ENCODE results near the gene TMEFF2. TPM values are rescaled to one million over a fixed set of nuclear protein-coding genes. Genes with fewer than 3 reads are reported as not detected.

The TMEFF2 gene
- total RNA-seq, 2 donors from 2014 or later: 0.24 to 0.37 TPM

DNA sequence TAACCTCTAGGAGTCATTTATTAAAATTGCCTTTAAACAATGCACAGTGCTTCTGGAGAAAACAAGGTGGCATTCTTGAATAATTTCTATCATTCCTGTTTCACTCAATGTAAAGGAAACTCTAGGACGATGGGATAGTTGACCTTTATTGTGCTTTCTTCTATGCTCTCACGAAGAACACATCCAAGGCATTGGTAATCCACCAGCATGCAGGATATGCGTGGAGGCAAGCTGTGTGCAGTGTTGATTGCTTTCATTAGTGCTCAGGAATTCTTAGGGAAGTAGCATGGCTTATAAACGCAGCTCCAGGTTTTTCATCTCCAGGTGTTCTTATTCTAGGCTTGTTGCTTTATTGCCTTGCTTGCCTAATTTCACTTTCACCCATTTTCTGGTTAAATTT, 289.4 kb downstream of the TMEFF2 start:
- no peaks in the 10 kb centered on the region for H3K4me1 ChIP-seq
- no peak for DNase-seq
- no peaks in the 10 kb centered on the region for H3K36me3 ChIP-seq
- no peaks in the 10 kb centered on the region for H3K9me3 ChIP-seq
- no peak overlapping the region for H3K9ac ChIP-seq (ENCODE audit: low read depth in 2 of 2, low read length in 2 of 2)
- intact Hi-C loops (cut with DNase I): no loop called here
- TF ChIP-seq, protein P1, sequence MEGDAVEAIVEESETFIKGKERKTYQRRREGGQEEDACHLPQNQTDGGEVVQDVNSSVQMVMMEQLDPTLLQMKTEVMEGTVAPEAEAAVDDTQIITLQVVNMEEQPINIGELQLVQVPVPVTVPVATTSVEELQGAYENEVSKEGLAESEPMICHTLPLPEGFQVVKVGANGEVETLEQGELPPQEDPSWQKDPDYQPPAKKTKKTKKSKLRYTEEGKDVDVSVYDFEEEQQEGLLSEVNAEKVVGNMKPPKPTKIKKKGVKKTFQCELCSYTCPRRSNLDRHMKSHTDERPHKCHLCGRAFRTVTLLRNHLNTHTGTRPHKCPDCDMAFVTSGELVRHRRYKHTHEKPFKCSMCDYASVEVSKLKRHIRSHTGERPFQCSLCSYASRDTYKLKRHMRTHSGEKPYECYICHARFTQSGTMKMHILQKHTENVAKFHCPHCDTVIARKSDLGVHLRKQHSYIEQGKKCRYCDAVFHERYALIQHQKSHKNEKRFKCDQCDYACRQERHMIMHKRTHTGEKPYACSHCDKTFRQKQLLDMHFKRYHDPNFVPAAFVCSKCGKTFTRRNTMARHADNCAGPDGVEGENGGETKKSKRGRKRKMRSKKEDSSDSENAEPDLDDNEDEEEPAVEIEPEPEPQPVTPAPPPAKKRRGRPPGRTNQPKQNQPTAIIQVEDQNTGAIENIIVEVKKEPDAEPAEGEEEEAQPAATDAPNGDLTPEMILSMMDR (IDR thresholded peaks at IDR 0.05): no peak
- H3K27me3 ChIP-seq: no peaks in the 10 kb centered on the region
- no peak overlapping the region for H3K4me3 ChIP-seq
- H3K27ac ChIP-seq: no peak overlapping the region

DNA sequence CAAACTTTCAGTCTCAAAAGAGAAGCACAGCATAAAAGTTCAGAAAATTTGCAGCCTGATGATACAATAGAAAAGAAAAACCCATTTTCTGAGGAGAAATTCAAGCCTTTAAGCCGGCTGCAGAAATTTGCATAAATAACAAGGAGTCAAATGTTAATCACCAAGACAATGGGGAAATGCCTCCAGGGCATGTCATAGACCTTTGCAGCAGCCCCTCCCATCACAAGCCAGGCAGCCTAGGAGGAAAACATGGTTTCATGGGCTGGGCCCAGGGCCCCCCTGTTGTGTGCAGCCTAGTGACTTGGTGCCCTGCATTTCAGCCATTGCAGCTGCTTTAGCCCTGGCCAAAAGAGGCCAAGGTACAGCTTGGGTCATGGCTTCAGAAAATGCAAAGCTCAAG, 293.7 kb downstream of the TMEFF2 start:
- H3K27me3 ChIP-seq: no peaks in the 10 kb centered on the region
- no peaks in the 10 kb centered on the region for H3K36me3 ChIP-seq
- no peak overlapping the region for H3K9ac ChIP-seq (ENCODE audit: low read depth in 2 of 2, low read length in 2 of 2)
- TF ChIP-seq, protein P1 (IDR thresholded peaks at IDR 0.05): no peak
- no peaks in the 10 kb centered on the region for H3K9me3 ChIP-seq
- H3K4me1 ChIP-seq: no peaks in the 10 kb centered on the region
- H3K27ac ChIP-seq: no peak overlapping the region
- no peak overlapping the region for H3K4me3 ChIP-seq
- DNase-seq: no peak
- intact Hi-C loops (cut with DNase I): no loop called here

DNA sequence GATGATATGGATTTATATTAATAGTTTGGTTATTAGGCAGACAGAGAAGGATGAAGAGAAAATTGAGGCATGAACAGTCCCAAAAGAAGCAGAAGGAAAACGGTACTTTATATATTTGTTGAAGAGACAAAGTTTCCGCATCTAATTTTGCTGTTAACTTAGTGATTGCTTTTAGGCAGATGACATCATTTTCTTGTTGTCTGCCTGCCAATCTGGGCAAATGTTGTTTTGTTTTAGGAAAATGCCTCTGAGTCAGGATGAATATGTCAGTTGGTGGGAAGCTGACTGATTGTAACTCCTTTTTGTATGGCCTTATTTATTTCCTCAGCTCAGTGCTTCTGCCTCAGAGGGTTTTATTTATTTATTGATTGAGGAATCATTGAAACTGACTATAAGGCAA, 295.3 kb downstream of the TMEFF2 start:
- H3K4me3 ChIP-seq: no peak overlapping the region
- DNase-seq: no peak
- TF ChIP-seq, protein P1 (IDR thresholded peaks at IDR 0.05): no peak
- H3K9me3 ChIP-seq: no peaks in the 10 kb centered on the region
- intact Hi-C loops (cut with DNase I): no loop called here
- no peaks in the 10 kb centered on the region for H3K36me3 ChIP-seq
- H3K27me3 ChIP-seq: no peaks in the 10 kb centered on the region
- no peak overlapping the region for H3K9ac ChIP-seq (ENCODE audit: low read depth in 2 of 2, low read length in 2 of 2)
- no peak overlapping the region for H3K27ac ChIP-seq
- no peaks in the 10 kb centered on the region for H3K4me1 ChIP-seq

Data from colonic mucosa (tissue), 4 donors.